CD8-positive, alpha-beta memory T cell (primary cell): ENCODE results near the gene TJP2. TPM values are rescaled to one million over a fixed set of nuclear protein-coding genes. Genes with fewer than 3 reads are reported as not detected.
A peak's percentile ranks its signal among the peaks of the same experiment; 100 is the strongest.

Experiments
- CTCF ChIA-PET: fragments of 350-600 bp; sonication (Branson Sonifier 250); formaldehyde crosslinking; loops from one replicate; lab custom pipeline; 2021; ENCODE audit warnings: antibody characterized with exemption; lab: Charles Lee
- POLR2A ChIA-PET: fragments of 350-600 bp; sonication (Branson Sonifier 250); formaldehyde crosslinking; loops from one replicate; lab custom pipeline; 2021; ENCODE audit warnings: antibody characterized with exemption; lab: Charles Lee
- DNase-seq, 5 donors: peaks; one replicate each; pipeline versions ENCODE4 v3.0.0 to v3.0.0-alpha.2; 2020 to 2022; ENCODE audit warnings: mixed read lengths in 1 of 5
- H3K27ac ChIP-seq: one replicate; pipeline ENCODE4 v1.7.0; 2013; ENCODE audit warnings: low read depth, mild to moderate bottlenecking, low read length, moderate library complexity
- H3K27me3 ChIP-seq: 2 replicates; pipeline ENCODE4 v1.7.0; 2013; ENCODE audit warnings: low read length, mild to moderate bottlenecking; ENCODE audit not compliant: insufficient read depth, poor library complexity, severe bottlenecking
- H3K36me3 ChIP-seq: 2 replicates; pipeline ENCODE4 v1.7.0; 2013; ENCODE audit warnings: mild to moderate bottlenecking, low read length, moderate library complexity; ENCODE audit not compliant: insufficient read depth
- H3K4me1 ChIP-seq: 2 replicates; pipeline ENCODE4 v1.7.0; 2013; ENCODE audit warnings: mild to moderate bottlenecking, low read length, moderate library complexity; ENCODE audit not compliant: insufficient read depth
- H3K4me3 ChIP-seq: 2 replicates; pipeline ENCODE4 v1.7.0; 2013; ENCODE audit warnings: mild to moderate bottlenecking, low read length
- H3K9me3 ChIP-seq: 2 replicates; pipeline ENCODE4 v1.7.0; 2013; ENCODE audit warnings: mild to moderate bottlenecking, low read length
- H3K27ac Mint-ChIP-seq, 8 donors: one replicate each; pipeline ENCODE4 v1.8.0; 2020 to 2021; ENCODE audit warnings: mixed read lengths in 8 of 8, mild to moderate bottlenecking in 6 of 8, inconsistent platforms in 3 of 8, moderate library complexity in 3 of 8
- H3K27me3 Mint-ChIP-seq, 2 donors: one replicate each; pipeline ENCODE4 v1.8.0; 2020 to 2021; ENCODE audit warnings: mixed read lengths in 2 of 2, mild to moderate bottlenecking in 1 of 2, moderate library complexity in 1 of 2
- H3K36me3 Mint-ChIP-seq, 3 donors: one replicate each; pipeline ENCODE4 v1.8.0; 2020 to 2021; ENCODE audit warnings: mixed read lengths in 3 of 3, inconsistent platforms in 1 of 3, mild to moderate bottlenecking in 1 of 3
- H3K4me1 Mint-ChIP-seq, 3 donors: one replicate each; pipeline ENCODE4 v1.8.0; 2020 to 2021; ENCODE audit warnings: mixed read lengths in 3 of 3, inconsistent platforms in 1 of 3, mild to moderate bottlenecking in 1 of 3
- H3K4me3 Mint-ChIP-seq, 7 donors: one replicate each; pipeline ENCODE4 v1.8.0; 2020 to 2021; ENCODE audit warnings: mixed read lengths in 7 of 7, mild to moderate bottlenecking in 6 of 7, moderate library complexity in 4 of 7, inconsistent platforms in 2 of 7
- H3K9me3 Mint-ChIP-seq, 5 donors: one replicate each; pipeline ENCODE4 v1.8.0; 2020 to 2022; ENCODE audit warnings: mixed read lengths in 5 of 5, mild to moderate bottlenecking in 3 of 5, moderate library complexity in 2 of 5, inconsistent platforms in 1 of 5
- polyA plus RNA-seq: library from polyadenylated mRNA; unstranded; fragments of 300-500 nt; fragmentation: Illumina TruSeq; gene quantifications from one replicate; pipeline ENCODE4 v1.2.3, GENCODE V29; 2021
- total RNA-seq, 2 experiments: library from RNA; stranded (reverse); gene quantifications; one replicate each; pipeline ENCODE4 v1.2.3, GENCODE V29; 2021

TJP2 gene
- 10 to 100 TPM; 19.7 to 20.8 TPM for total RNA-seq
- 2.1 TPM for polyA plus RNA-seq

DNA sequence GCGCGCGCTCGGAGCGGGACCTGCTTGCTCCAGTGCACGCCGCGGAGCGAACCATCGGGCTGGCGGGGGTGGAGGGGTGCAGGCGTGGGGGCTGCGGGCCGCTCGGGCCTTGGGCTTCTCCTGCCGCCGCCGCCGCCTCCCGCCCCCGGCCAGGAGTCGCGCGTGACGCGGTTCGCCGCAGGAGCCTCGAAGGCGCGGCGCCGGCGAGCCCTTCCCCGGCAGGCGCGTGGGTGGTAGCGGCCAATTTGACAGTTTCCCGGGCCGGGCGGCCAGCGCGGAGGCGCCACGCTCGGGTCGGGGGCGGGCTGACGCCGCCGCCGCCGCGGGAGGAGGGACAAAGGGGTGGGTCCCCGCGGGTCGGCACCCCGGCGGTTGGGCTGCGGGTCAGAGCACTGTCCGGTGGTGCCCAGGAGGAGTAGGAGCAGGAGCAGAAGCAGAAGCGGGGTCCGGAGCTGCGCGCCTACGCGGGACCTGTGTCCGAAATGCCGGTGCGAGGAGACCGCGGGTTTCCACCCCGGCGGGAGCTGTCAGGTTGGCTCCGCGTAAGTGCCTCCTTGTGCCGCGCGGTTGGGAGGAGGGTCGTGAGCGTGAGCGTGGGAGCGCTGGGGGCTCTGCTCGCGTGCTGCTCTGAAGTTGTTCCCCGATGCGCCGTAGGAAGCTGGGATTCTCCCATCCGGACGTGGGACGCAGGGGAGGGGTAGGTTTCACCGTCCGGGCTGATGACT is at the start of gene TJP2:
Gene TJP2 (plus strand): TSS at position 387 of the 725 bp plus-strand sequence. CDS start 96 bp downstream, at position 483.
- Histone ChIP-seq H3K27me3 (peaks cover 8% of the 10 kb centered on the region), H3K4me3 (peak within 1 kb of the TSS; percentile 40), H3K27ac (peak within 1 kb of the TSS; percentile 51), H3K9me3 (no peaks in the 10 kb centered on the region), H3K4me1 (peaks cover 19% of the 10 kb centered on the region), H3K36me3 (no peaks in the 10 kb centered on the region)
- peaks cover 26 to 53% of the 10 kb centered on the region in 2 donors for H3K27me3 Mint-ChIP-seq
- no peaks in the 10 kb centered on the region for H3K9me3 Mint-ChIP-seq
- H3K4me3 Mint-ChIP-seq, result peak within 1 kb of the TSS; percentile 67 to 86 (median 83)
- DNase-seq, result peak in 3 of 5 donors; percentile 3 to 21 (median 16)
- POLR2A ChIA-PET, result no interaction called here
- peak within 1 kb of the TSS in 2 of 8 donors; percentile 31 to 61 for H3K27ac Mint-ChIP-seq
- CTCF ChIA-PET, result no interaction called here
- peaks cover 19 to 47% (median 43%) of the 10 kb centered on the region in 3 donors for H3K4me1 Mint-ChIP-seq
- H3K36me3 Mint-ChIP-seq, result peaks cover 0 to 5% (median 0%) of the 10 kb centered on the region in 3 donors

DNA sequence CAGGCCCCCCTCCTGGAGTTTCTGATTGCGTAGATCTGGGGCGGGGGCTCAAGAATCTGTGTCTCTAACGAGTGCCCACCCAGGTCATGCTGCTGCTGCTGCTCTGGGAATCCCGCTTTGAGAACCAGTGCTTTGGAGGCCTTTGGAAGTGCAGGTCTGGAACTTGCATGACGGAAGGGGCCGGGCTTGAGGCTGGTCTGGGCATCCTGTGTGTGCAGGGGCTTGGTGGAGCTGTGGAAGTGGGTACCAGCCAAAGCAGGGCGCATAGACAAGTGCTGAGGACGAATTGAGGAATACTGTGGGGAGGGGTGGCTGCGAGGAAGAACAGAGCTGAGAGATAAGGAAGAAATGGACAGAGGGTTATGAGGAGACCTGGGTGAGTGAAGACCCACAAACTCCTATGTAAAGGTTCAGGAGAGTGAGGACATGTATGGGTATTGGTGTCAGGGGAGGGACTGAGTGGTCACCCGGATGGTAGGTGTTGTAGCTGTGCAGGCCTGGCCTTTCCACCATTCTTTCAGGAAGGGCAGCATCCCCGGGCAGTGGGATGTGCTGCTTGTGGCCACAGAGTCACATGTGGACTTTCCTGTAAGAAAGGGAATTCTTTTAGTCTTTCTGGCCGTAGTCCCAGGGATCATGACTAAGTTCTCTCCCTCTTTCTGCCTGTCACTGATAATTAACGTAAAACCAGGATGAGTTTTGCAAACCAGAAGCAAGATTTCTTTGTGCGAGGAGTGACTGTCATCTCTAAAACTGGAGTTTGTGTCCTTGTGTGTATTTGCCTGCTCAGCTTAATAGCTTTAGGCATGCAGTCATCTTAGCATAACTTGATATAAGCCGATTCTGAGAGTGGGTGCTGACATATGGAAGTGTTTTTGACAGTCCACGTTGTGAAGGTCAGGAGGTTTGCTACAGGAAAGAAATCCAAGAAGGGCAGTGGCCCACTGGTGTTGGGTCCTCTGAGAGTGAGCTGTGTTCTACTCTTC is 43.3 kb upstream of the TJP2 start:
- Histone ChIP-seq H3K36me3 (no peaks in the 10 kb centered on the region), H3K9me3 (no peaks in the 10 kb centered on the region), H3K27ac (no peak overlapping the region), H3K4me3 (no peak overlapping the region), H3K4me1 (no peaks in the 10 kb centered on the region), H3K27me3 (no peaks in the 10 kb centered on the region)
- Mint-ChIP-seq H3K36me3 (peaks cover 0 to 3% (median 0%) of the 10 kb centered on the region in 3 donors), H3K27ac (peak overlapping the region in 1 of 8 donors; percentile 67), H3K4me3 (peak overlapping the region in 1 of 7 donors; percentile 40), H3K9me3 (no peaks in the 10 kb centered on the region), H3K27me3 (peaks cover 0 to 5% of the 10 kb centered on the region in 2 donors), H3K4me1 (no peaks in the 10 kb centered on the region)
- DNase-seq, result no peak
- ChIA-PET CTCF (interaction anchor here (1.7 kb wide), 1 partner anchor 9 kb away, joined by 5 read pairs; no protein-coding TSS in a partner anchor), POLR2A (no interaction called here)

DNA sequence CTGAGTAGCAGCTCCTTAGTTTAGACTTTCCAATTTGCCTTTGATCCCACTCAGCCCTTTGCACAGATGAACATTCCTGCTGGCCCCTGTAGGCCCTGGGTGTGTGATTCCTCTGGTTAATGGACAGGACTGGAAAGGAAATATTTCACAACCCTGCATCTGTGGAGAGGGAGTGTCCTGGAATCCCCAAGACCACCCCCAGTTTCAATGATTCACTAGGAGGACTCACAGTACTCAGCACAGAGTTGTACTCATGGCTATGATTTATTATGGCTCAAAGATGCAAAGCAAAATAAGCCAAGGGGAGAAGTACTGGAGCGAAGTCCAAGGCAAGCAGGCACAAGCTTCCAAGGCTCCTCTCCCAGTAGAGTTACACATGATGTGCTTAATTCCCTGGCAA is 42.4 kb upstream of the TJP2 start:
- H3K9me3 Mint-ChIP-seq, result no peaks in the 10 kb centered on the region
- Histone ChIP-seq H3K27me3 (no peaks in the 10 kb centered on the region), H3K4me3 (no peak overlapping the region), H3K27ac (no peak overlapping the region), H3K36me3 (no peaks in the 10 kb centered on the region), H3K9me3 (no peaks in the 10 kb centered on the region), H3K4me1 (no peaks in the 10 kb centered on the region)
- H3K27me3 Mint-ChIP-seq, result peaks cover 0 to 5% of the 10 kb centered on the region in 2 donors
- no peak overlapping the region for H3K27ac Mint-ChIP-seq
- peaks cover 0 to 3% (median 0%) of the 10 kb centered on the region in 3 donors for H3K36me3 Mint-ChIP-seq
- H3K4me1 Mint-ChIP-seq, result no peaks in the 10 kb centered on the region
- peak overlapping the region in 1 of 7 donors; percentile 23 for H3K4me3 Mint-ChIP-seq
- no peak for DNase-seq
- ChIA-PET POLR2A (no interaction called here), CTCF (interaction anchor here (1.7 kb wide), 1 partner anchor 10 kb away, joined by 5 read pairs; no protein-coding TSS in a partner anchor)

DNA sequence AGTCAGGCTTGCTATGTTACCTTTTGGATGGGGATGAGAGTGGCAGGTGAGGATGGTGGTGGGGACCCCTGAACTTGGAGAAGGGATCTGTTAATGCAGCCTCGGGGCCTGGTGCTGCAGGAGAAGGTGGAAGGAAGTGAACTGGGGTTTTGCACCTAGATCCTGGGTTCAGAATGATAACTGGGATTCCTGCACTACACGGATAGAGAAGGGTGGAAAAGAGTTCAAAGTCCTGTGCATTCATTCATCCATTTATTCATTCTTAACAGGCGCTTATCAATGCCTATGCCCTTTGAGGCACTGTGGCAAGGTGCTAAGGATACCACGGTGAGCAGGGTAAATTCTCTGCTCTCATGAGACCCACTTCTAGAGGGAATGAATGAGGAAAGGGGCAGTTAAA is 41.7 kb upstream of the TJP2 start:
- H3K27ac Mint-ChIP-seq, result no peak overlapping the region
- peaks cover 0 to 5% of the 10 kb centered on the region in 2 donors for H3K27me3 Mint-ChIP-seq
- peaks cover 0 to 3% (median 0%) of the 10 kb centered on the region in 3 donors for H3K36me3 Mint-ChIP-seq
- H3K4me3 Mint-ChIP-seq, result no peak overlapping the region
- no peaks in the 10 kb centered on the region for H3K9me3 Mint-ChIP-seq
- no peak for DNase-seq
- H3K36me3 ChIP-seq, result no peaks in the 10 kb centered on the region
- no peaks in the 10 kb centered on the region for H3K4me1 ChIP-seq
- CTCF ChIA-PET, result interaction anchor here (1.7 kb wide), 1 partner anchor 10 kb away, joined by 5 read pairs; no protein-coding TSS in a partner anchor
- H3K4me1 Mint-ChIP-seq, result no peaks in the 10 kb centered on the region
- POLR2A ChIA-PET, result no interaction called here
- H3K4me3 ChIP-seq, result no peak overlapping the region
- no peaks in the 10 kb centered on the region for H3K9me3 ChIP-seq
- no peaks in the 10 kb centered on the region for H3K27me3 ChIP-seq
- no peak overlapping the region for H3K27ac ChIP-seq

DNA sequence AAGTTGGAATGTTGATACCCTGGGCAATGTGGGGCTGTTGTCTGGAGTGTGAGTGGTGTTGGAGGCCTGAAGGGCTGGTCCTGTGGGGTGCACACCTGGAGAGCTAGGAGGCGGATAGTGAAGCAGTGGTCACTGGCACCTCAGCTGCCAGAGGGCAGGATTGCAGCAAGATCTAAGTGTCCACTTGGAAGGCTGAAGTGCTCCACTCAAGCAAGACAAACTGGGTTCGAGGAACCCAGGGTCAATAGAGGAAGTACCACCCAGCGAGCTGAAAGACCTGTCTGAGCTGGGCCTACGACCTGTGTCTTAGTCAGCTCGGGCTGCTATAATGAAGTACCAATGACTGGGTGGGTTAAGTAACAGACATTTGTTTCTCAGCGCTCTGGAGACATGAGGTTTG is 39.7 kb upstream of the TJP2 start:
- POLR2A ChIA-PET, result no interaction called here
- peaks cover 0 to 6% (median 0%) of the 10 kb centered on the region in 3 donors for H3K36me3 Mint-ChIP-seq
- no peaks in the 10 kb centered on the region for H3K27me3 Mint-ChIP-seq

DNA sequence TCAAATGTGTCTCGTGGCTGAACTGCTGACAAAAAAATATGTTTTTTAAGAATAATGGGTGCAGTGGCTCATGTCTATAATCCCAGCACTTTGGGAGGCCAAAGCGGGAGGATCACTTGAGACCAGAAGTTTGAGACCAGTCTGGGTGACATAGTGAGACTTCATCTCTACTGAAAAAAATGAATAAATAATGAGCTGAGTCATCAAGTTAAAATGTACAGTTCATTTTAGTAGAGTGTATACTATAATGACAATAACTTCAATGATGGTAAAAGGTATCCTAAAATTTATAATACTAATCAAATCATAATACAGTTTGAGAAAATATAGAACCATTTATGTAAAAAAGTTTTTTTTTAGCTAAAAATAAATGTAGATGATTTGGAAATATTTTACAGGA is 37.9 kb upstream of the TJP2 start:
- no peaks in the 10 kb centered on the region for H3K4me1 ChIP-seq
- H3K27ac ChIP-seq, result no peak overlapping the region
- H3K4me3 ChIP-seq, result no peak overlapping the region
- ChIA-PET POLR2A (no interaction called here), CTCF (no interaction called here)
- Mint-ChIP-seq H3K9me3 (no peaks in the 10 kb centered on the region), H3K27me3 (no peaks in the 10 kb centered on the region), H3K4me3 (no peak overlapping the region), H3K36me3 (peaks cover 0 to 6% (median 0%) of the 10 kb centered on the region in 3 donors), H3K4me1 (no peaks in the 10 kb centered on the region), H3K27ac (no peak overlapping the region)
- no peaks in the 10 kb centered on the region for H3K36me3 ChIP-seq
- DNase-seq, result no peak
- H3K27me3 ChIP-seq, result no peaks in the 10 kb centered on the region
- no peaks in the 10 kb centered on the region for H3K9me3 ChIP-seq

More for the DNA sequence above, 39.7 kb upstream of the TJP2 start:
- DNase-seq, result no peak
- Histone ChIP-seq H3K9me3 (no peaks in the 10 kb centered on the region), H3K4me1 (no peaks in the 10 kb centered on the region), H3K36me3 (no peaks in the 10 kb centered on the region), H3K27me3 (no peaks in the 10 kb centered on the region), H3K27ac (no peak overlapping the region), H3K4me3 (no peak overlapping the region)
- no peaks in the 10 kb centered on the region for H3K9me3 Mint-ChIP-seq
- H3K4me3 Mint-ChIP-seq, result no peak overlapping the region
- no peaks in the 10 kb centered on the region for H3K4me1 Mint-ChIP-seq
- peak overlapping the region in 1 of 8 donors; percentile 49 for H3K27ac Mint-ChIP-seq
- CTCF ChIA-PET, result no interaction called here

DNA sequence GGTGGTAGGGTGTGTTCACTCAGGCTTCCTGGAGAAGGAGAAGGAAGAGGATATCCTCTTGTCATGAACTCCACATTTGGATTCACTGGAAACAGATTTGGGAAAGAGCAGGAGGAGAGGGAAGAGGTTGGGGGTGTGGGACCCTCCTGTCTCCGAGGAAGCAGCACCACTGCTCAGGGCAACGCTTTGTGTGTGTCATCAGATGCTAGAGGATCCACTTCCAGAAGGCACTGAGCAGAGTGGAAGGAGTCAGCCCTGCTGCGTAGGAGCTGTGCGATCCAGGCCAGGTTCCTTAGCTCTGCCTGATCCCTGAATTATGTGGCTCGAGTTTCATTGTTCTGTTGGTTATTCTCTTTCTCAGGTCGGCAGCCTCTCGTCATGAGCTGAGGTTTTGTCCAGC is 37.3 kb upstream of the TJP2 start:
- Mint-ChIP-seq H3K4me3 (no peak overlapping the region), H3K9me3 (no peaks in the 10 kb centered on the region), H3K27me3 (no peaks in the 10 kb centered on the region), H3K4me1 (no peaks in the 10 kb centered on the region), H3K27ac (peak overlapping the region in 1 of 8 donors; percentile 92), H3K36me3 (peaks cover 0 to 6% (median 0%) of the 10 kb centered on the region in 3 donors)
- Histone ChIP-seq H3K27me3 (no peaks in the 10 kb centered on the region), H3K4me1 (no peaks in the 10 kb centered on the region), H3K9me3 (no peaks in the 10 kb centered on the region), H3K36me3 (no peaks in the 10 kb centered on the region), H3K4me3 (no peak overlapping the region), H3K27ac (no peak overlapping the region)
- CTCF ChIA-PET, result no interaction called here
- POLR2A ChIA-PET, result no interaction called here
- DNase-seq, result no peak
